Tibial nerve (tissue), 4 donors: ENCODE results near the gene PITRM1. TPM values are rescaled to one million over a fixed set of nuclear protein-coding genes. Genes with fewer than 3 reads are reported as not detected.

Experiments
- DNase-seq, 2 donors: peaks; one replicate each; pipeline ENCODE4 v3.0.0-alpha.2; 2019; ENCODE audit warnings: low spot score in 2 of 2
- H3K27ac ChIP-seq, 4 donors: fragments of 200-600 bp; sonication (generic) in 3 of 4; one replicate each; pipeline ENCODE4 v1.5.1; 2017 to 2019; ENCODE audit warnings: mild to moderate bottlenecking in 1 of 4
- H3K27me3 ChIP-seq, 2 donors: fragments of 200-600 bp; sonication (generic) in 1 of 2; one replicate each; pipeline versions ENCODE4 v1.5.1 to v1.6.0; 2017 to 2019
- H3K36me3 ChIP-seq, 3 donors: fragments of 200-600 bp; sonication (generic); one replicate each; pipeline ENCODE4 v1.5.1; 2018 to 2019
- H3K4me1 ChIP-seq, 4 donors: fragments of 200-600 bp; sonication (generic) in 3 of 4; one replicate each; pipeline ENCODE4 v1.5.1; 2017 to 2019
- H3K4me3 ChIP-seq, 4 donors: fragments of 200-600 bp; sonication (generic) in 3 of 4; one replicate each; pipeline ENCODE4 v1.5.1; 2017 to 2019; ENCODE audit warnings: mild to moderate bottlenecking in 1 of 4, moderate library complexity in 1 of 4
- H3K9me3 ChIP-seq, 4 donors: fragments of 200-600 bp; sonication (generic) in 3 of 4; one replicate each; pipeline ENCODE4 v1.5.1; 2017 to 2019
- CTCF ChIP-seq, 5 experiments: fragments of 200-600 bp in 3 of 5; fragments of 450-650 bp in 2 of 5; sonication (generic) in 3 of 5; IDR thresholded peaks; one replicate each; pipeline ENCODE4 v1.5.1; 2016 to 2019; ENCODE audit warnings: antibody characterized with exemption in 5 of 5, mild to moderate bottlenecking in 3 of 5, moderate library complexity in 2 of 5
- EP300 ChIP-seq, 2 donors: sonication (generic); formaldehyde crosslinking; IDR thresholded peaks; one replicate each; pipeline ENCODE4 v1.6.1; 2017; ENCODE audit warnings: antibody characterized with exemption in 2 of 2, mild to moderate bottlenecking in 1 of 2
- POLR2A ChIP-seq, 2 donors: fragments of 450-650 bp; IDR thresholded peaks; one replicate each; pipeline ENCODE4 v1.6.1; 2017; ENCODE audit warnings: antibody characterized with exemption in 2 of 2, mild to moderate bottlenecking in 2 of 2, moderate library complexity in 2 of 2
- WGBS, 2 donors: methylation state at CpG; one replicate each; pipeline ENCODE4 v1.1.5; 2018; 5-methylcytosine and 5-hydroxymethylcytosine counted together
- total RNA-seq, 4 donors: library from RNA; depleted of rRNA; stranded (reverse); fragments of >200 nt; gene quantifications; one replicate each; pipeline ENCODE4 v1.1.0, GENCODE V29; 2016

Gene PITRM1
- total RNA-seq, 4 donors from 2014 or later: 55.5 to 83.7 (median 59.7) TPM

GRCh38 chr10:3126249-3126648 is 46.3 kb downstream of the PITRM1 start:
- H3K27ac ChIP-seq: no peak overlapping the region
- no peak for DNase-seq
- H3K4me1 ChIP-seq: peaks cover 0 to 2% (median 0%) of the 10 kb centered on the region in 4 donors
- WGBS, 2 donors: 69 to 80% methylated on average over 14 to 15 of the region's 15 CpGs
- H3K27me3 ChIP-seq: no peaks in the 10 kb centered on the region
- H3K4me3 ChIP-seq: no peak overlapping the region
- TF ChIP-seq EP300 (IDR thresholded peaks at IDR 0.05) (no peak), CTCF (IDR thresholded peaks at IDR 0.05) (no peak), POLR2A (IDR thresholded peaks at IDR 0.05) (no peak)
- peaks cover 0 to 74% (median 0%) of the 10 kb centered on the region in 3 donors for H3K36me3 ChIP-seq
- peaks cover 0 to 2% (median 0%) of the 10 kb centered on the region in 4 donors for H3K9me3 ChIP-seq

- DNase-seq: no peak
- TF ChIP-seq EP300 (IDR thresholded peaks at IDR 0.05) (no peak), CTCF (IDR thresholded peaks at IDR 0.05) (no peak), POLR2A (IDR thresholded peaks at IDR 0.05) (no peak)
- Histone ChIP-seq H3K36me3 (peaks cover 0 to 69% (median 0%) of the 10 kb centered on the region in 3 donors), H3K4me1 (peaks cover 0 to 2% (median 0%) of the 10 kb centered on the region in 4 donors), H3K27ac (no peak overlapping the region), H3K4me3 (no peak overlapping the region), H3K9me3 (peaks cover 0 to 2% (median 0%) of the 10 kb centered on the region in 4 donors), H3K27me3 (no peaks in the 10 kb centered on the region)
- 84 to 93% methylated on average over 10 to 15 of the region's 24 CpGs for WGBS, 2 donors
Observed at GRCh38 chr10:3125527-3126170, 46.9 kb downstream of the PITRM1 start.

- TF ChIP-seq CTCF (IDR thresholded peaks at IDR 0.05) (no peak), POLR2A (IDR thresholded peaks at IDR 0.05) (no peak), EP300 (IDR thresholded peaks at IDR 0.05) (no peak)
- Histone ChIP-seq H3K9me3 (peaks cover 0 to 2% (median 0%) of the 10 kb centered on the region in 4 donors), H3K4me3 (no peak overlapping the region), H3K4me1 (peaks cover 0 to 2% (median 0%) of the 10 kb centered on the region in 4 donors), H3K36me3 (peaks cover 0 to 60% (median 0%) of the 10 kb centered on the region in 3 donors), H3K27ac (no peak overlapping the region), H3K27me3 (no peaks in the 10 kb centered on the region)
- 93 to 95% methylated on average over 40 of the region's 40 CpGs for WGBS, 2 donors
- DNase-seq: no peak
Observed at GRCh38 chr10:3124412-3125175, 48.0 kb downstream of the PITRM1 start.

DNA sequence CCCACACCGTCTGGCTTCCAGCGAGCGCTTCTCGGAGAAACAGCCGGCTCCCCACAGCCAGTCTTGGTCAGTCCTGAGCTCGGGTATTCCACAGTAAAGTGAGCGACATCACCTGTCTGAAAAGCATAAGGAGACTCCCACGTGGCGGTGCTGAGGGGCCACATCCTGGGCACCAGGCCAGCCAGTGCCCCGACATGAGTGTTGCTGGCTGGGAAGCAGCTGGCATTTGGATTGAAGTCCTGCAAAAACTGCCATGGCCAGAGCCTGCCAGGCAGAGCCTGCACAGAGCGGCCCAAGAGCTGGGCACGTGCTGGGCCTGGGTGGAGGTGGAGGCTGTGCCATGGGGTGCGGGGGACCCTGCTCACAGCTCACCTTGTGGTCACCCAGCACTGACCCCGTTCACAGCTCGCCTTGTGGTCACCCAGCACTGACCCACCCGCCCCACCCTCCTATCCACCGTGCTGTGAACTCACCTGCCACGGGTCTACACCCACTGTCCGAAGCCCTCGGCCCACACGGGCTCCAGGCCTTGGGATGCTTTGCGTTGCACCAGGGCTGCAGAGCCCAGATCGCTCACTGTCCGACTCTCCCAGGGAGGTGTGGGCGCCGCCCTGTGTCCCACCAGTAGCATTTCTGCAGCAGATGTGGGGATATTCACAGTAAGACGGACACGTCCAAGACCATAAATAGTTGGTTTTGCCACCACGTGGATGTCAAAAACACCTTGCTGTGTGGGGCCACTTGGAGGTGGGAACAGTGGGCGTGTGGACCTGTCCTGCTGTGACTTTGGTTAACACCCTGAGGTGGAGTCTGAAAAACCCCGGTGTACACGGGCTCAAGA is 48.8 kb downstream of the PITRM1 start:
- no peak for DNase-seq
- no peak overlapping the region for H3K4me3 ChIP-seq
- WGBS, 2 donors: 85 to 92% methylated on average over 22 to 31 of the region's 32 CpGs

More for the DNA sequence above, 48.8 kb downstream of the PITRM1 start:
- Histone ChIP-seq H3K9me3 (peaks cover 0 to 2% (median 0%) of the 10 kb centered on the region in 4 donors), H3K36me3 (peaks cover 0 to 55% (median 0%) of the 10 kb centered on the region in 3 donors), H3K27ac (no peak overlapping the region), H3K4me1 (peaks cover 0 to 2% (median 0%) of the 10 kb centered on the region in 4 donors), H3K27me3 (no peaks in the 10 kb centered on the region)
- TF ChIP-seq CTCF (IDR thresholded peaks at IDR 0.05) (no peak), POLR2A (IDR thresholded peaks at IDR 0.05) (no peak), EP300 (IDR thresholded peaks at IDR 0.05) (no peak)
